ENCODE measurements around the gene ATP6V1B1.
A peak's percentile ranks its signal among the peaks of the same experiment; 100 is the strongest.

Gene ATP6V1B1

GRCh38 chr2:70964596-70965386 lies 29.1 kb downstream of the ATP6V1B1 start:
- Histone ChIP-seq H4K20me1 (no peaks in the 10 kb centered on the region), H3K4me2 (peak overlapping the region; percentile 45), H3K9ac (no peak overlapping the region), H3K4me1 (peaks cover 6% of the 10 kb centered on the region; the same call in 1 of the 2 replicates), H3K4me3 (0 out of 2 replicates have a peak overlapping the region, but pooled peaks have one; percentile 28), H3K36me3 (no peaks in the 10 kb centered on the region), H3K27ac (no peak overlapping the region), H3K27me3 (peaks cover 14% of the 10 kb centered on the region), H3K9me3 (no peaks in the 10 kb centered on the region)
- no peak for TF ChIP-seq Cebpa-rat (IDR thresholded peaks at IDR 0.05)

- Histone ChIP-seq H3K27ac (no peak overlapping the region), H3K36me3 (no peaks in the 10 kb centered on the region), H4K20me1 (no peaks in the 10 kb centered on the region), H3K9me3 (no peaks in the 10 kb centered on the region), H3K9ac (no peak overlapping the region), H3K4me3 (no peak overlapping the region), H3K4me1 (no peaks in the 10 kb centered on the region), H3K4me2 (no peak overlapping the region), H3K27me3 (peaks cover 14% of the 10 kb centered on the region)
- TF ChIP-seq Cebpa-rat (IDR thresholded peaks at IDR 0.05) = no peak
Measured at GRCh38 chr2:70965506-70965905, 29.8 kb downstream of the ATP6V1B1 start.

- Histone ChIP-seq H4K20me1 (no peaks in the 10 kb centered on the region), H3K9me3 (no peaks in the 10 kb centered on the region), H3K4me1 (no peaks in the 10 kb centered on the region), H3K27ac (no peak overlapping the region), H3K27me3 (peaks cover 14% of the 10 kb centered on the region), H3K4me3 (no peak overlapping the region), H3K9ac (no peak overlapping the region), H3K36me3 (no peaks in the 10 kb centered on the region), H3K4me2 (no peak overlapping the region)
- TF ChIP-seq Cebpa-rat (IDR thresholded peaks at IDR 0.05) = no peak
Measured at GRCh38 chr2:70966681-70967080, 31.0 kb downstream of the ATP6V1B1 start.

DNA sequence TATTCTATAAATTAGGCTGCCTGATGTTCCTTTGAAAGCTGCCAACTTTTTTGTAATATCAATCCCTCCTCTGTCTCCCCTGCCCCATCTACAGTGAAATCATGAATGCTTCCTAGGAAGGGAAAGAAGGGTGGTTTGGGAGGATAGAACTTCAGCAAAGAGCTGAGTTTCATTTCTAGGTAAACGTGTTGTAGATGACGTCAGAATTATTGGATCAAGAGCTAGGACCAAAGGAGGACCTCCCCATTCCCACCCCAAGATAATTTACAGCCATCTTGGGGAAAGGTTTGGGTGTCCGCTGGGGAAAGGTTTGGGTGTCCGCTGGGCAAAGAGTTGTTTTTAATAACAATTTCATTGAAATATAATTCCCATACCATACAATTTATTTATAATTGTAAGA lies 31.5 kb downstream of the ATP6V1B1 start:
- H3K36me3 ChIP-seq = no peaks in the 10 kb centered on the region
- no peak overlapping the region for H3K9ac ChIP-seq
- no peaks in the 10 kb centered on the region for H4K20me1 ChIP-seq
- H3K4me3 ChIP-seq = no peak overlapping the region
- H3K27me3 ChIP-seq = peaks cover 14% of the 10 kb centered on the region
- H3K9me3 ChIP-seq = no peaks in the 10 kb centered on the region
- H3K27ac ChIP-seq = no peak overlapping the region
- TF ChIP-seq Cebpa-rat (IDR thresholded peaks at IDR 0.05) = no peak
- no peaks in the 10 kb centered on the region for H3K4me1 ChIP-seq
- H3K4me2 ChIP-seq = no peak overlapping the region

GRCh38 chr2:70974592-70974991 lies 38.9 kb downstream of the ATP6V1B1 start:
- Histone ChIP-seq H3K4me2 (no peak overlapping the region), H3K27me3 (peaks cover 21% of the 10 kb centered on the region), H3K27ac (no peak overlapping the region), H4K20me1 (peaks cover 22% of the 10 kb centered on the region), H3K4me3 (no peak overlapping the region), H3K36me3 (peaks cover 2% of the 10 kb centered on the region; the same call in 1 of the 2 replicates), H3K9ac (no peak overlapping the region), H3K4me1 (peaks cover 20% of the 10 kb centered on the region), H3K9me3 (no peaks in the 10 kb centered on the region)
- no peak for TF ChIP-seq Cebpa-rat (IDR thresholded peaks at IDR 0.05)

GRCh38 chr2:70975237-70975636 lies 39.5 kb downstream of the ATP6V1B1 start:
- no peak overlapping the region for H3K27ac ChIP-seq
- no peak overlapping the region for H3K4me3 ChIP-seq
- H3K36me3 ChIP-seq = peaks cover 5% of the 10 kb centered on the region; the same call in 1 of the 2 replicates
- no peak for TF ChIP-seq Cebpa-rat (IDR thresholded peaks at IDR 0.05)
- no peak overlapping the region for H3K9ac ChIP-seq
- H3K4me2 ChIP-seq = no peak overlapping the region
- H3K4me1 ChIP-seq = peaks cover 20% of the 10 kb centered on the region
- peaks cover 28% of the 10 kb centered on the region for H4K20me1 ChIP-seq
- peaks cover 25% of the 10 kb centered on the region for H3K27me3 ChIP-seq
- no peaks in the 10 kb centered on the region for H3K9me3 ChIP-seq

DNA sequence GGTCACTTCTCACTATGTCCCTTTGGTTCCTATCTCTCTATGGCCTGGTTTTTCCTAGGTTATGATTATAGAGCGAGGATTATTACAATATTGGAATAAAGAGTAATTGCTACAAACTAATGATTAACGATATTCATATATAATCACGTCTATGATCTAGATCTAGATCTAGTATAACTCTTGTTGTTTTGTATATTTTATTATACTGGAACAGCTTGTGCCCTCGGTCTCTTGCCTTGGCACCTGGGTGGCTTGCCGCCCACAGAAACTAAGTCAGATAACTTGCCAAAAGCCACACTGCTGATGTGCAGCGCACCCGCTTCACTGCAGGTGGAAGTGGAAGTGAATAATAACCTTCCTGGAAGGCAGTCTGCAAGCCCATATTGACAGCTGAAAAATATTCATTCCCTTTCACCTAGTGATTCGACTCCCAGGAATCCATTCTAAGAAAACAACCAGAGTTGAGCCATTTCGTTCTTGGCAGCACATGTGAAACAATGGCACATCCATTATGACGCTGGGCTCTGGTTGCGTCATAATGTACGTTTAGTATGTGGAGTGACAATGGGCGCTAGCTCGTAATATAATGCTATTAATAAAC lies 42.0 kb downstream of the ATP6V1B1 start:
- H3K9ac ChIP-seq = no peak overlapping the region
- H3K9me3 ChIP-seq = no peaks in the 10 kb centered on the region
- peaks cover 10% of the 10 kb centered on the region; the same call in 1 of the 2 replicates for H3K36me3 ChIP-seq
- H4K20me1 ChIP-seq = peaks cover 53% of the 10 kb centered on the region
- H3K27me3 ChIP-seq = peaks cover 25% of the 10 kb centered on the region
- peak overlapping the region; percentile 94 for H3K4me2 ChIP-seq
- peak; percentile 57; the same call in 1 of the 2 replicates for TF ChIP-seq Cebpa-rat (IDR thresholded peaks at IDR 0.05)
- no peak overlapping the region for H3K27ac ChIP-seq
- peaks cover 23% of the 10 kb centered on the region for H3K4me1 ChIP-seq
- H3K4me3 ChIP-seq = peak overlapping the region; percentile 66

DNA sequence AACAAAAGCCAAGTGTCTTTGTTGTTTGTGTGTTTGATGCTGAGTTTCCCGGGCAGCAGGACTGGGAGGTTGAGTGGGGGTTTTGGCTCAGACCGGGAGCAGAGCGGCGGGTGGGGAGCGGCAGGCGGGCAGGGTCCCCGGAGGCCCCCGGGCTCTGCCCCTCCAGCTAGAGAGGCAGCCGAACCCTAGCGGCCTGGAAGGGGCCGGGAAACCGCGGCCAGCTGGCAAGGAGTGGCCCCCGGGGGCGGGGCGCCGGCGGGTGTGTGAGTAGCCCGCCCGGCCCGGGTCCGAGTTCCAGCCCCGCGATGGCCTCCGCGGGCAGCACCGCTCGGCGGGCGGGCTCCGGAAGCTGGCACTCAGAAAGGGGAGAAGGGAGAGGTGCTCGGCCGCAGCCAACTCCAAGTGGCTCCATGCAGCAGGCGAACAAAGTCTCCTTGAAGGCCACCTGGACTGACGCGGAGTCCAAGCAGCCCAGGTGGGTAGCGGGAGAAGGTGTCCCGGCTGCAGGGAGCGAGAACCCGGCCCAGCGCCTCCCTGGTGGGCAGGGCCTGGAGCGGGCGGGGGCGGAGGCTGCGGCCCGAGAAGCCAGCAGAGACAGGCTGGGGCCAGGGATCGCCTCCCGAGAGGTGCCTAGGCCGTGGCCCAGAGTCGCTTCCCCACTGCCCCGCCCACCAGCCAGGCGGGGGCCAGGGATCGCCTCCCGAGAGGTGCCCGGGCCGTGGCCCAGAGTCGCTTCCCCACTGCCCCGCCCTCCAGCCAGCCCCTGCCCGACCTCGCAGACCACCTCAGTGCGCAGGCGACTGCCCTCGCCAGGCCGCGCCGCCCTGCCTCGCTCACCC lies 42.9 kb downstream of the ATP6V1B1 start, which contains the start of gene ANKRD53:
Gene ANKRD53, plus strand, starts transcription at position 290 of the 839 bp plus-strand sequence. Its CDS starts 16 bp downstream, at position 306.
- H3K36me3 ChIP-seq = peaks cover 17% of the 10 kb centered on the region
- H4K20me1 ChIP-seq = peaks cover 61% of the 10 kb centered on the region
- peaks cover 23% of the 10 kb centered on the region for H3K4me1 ChIP-seq
- no peak for TF ChIP-seq Cebpa-rat (IDR thresholded peaks at IDR 0.05)
- peak within 1 kb of the TSS; percentile 55 for H3K9ac ChIP-seq
- H3K27ac ChIP-seq = no peak within 1 kb of the TSS
- peak within 1 kb of the TSS; percentile 94 for H3K4me2 ChIP-seq
- H3K9me3 ChIP-seq = no peaks in the 10 kb centered on the region
- H3K27me3 ChIP-seq = peaks cover 25% of the 10 kb centered on the region
- H3K4me3 ChIP-seq = peak within 1 kb of the TSS; percentile 66

DNA sequence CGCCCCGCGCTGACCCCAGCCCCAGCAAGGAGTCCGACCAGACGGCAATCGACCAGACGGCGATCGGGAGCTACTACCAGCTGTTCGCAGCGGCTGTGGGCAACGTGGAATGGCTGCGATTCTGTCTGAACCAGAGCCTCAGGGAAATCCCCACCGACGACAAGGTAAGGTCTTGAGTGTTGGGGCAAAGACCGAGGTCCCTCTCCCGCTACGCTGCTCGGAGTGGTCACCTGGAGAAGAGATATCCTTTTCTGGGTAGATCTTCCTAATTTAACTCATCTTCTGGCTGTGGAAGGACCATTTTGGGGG lies 43.4 kb downstream of the ATP6V1B1 start:
- no peak for TF ChIP-seq Cebpa-rat (IDR thresholded peaks at IDR 0.05)
- Histone ChIP-seq H3K9me3 (no peaks in the 10 kb centered on the region), H3K4me1 (peaks cover 23% of the 10 kb centered on the region), H3K36me3 (peaks cover 22% of the 10 kb centered on the region), H3K27ac (no peak overlapping the region), H3K27me3 (peaks cover 25% of the 10 kb centered on the region), H3K4me2 (peak overlapping the region; percentile 94), H3K9ac (no peak overlapping the region), H4K20me1 (peaks cover 66% of the 10 kb centered on the region), H3K4me3 (peak overlapping the region; percentile 65)
